ENCODE results near the gene RALGAPB.
"Not testable (repeated sequence)": the region's sequence is repeated elsewhere in the genome, so short reads cannot be mapped to it uniquely, and the experiment has no call there.

Gene RALGAPB

GRCh38 chr20:38472513-38473366, at the start of gene RALGAPB:
Gene RALGAPB (plus strand): TSS chr20:38472843. CDS start chr20:38488433, 15,590 bp downstream.
- DNase-seq (ENCODE audit: low read depth): peak; percentile 95

GRCh38 chr20:38423541-38423940, 49.1 kb upstream of the RALGAPB start:
- no peak for DNase-seq (ENCODE audit: low read depth)

- DNase-seq (ENCODE audit: low read depth): no peak
Observed at GRCh38 chr20:38424401-38424800, 48.2 kb upstream of the RALGAPB start.

GRCh38 chr20:38426006-38426897, 46.4 kb upstream of the RALGAPB start:
- peak; percentile 76 for DNase-seq (ENCODE audit: low read depth)

- no peak for DNase-seq (ENCODE audit: low read depth)
Observed at GRCh38 chr20:38427655-38428023, 45.0 kb upstream of the RALGAPB start.

DNA sequence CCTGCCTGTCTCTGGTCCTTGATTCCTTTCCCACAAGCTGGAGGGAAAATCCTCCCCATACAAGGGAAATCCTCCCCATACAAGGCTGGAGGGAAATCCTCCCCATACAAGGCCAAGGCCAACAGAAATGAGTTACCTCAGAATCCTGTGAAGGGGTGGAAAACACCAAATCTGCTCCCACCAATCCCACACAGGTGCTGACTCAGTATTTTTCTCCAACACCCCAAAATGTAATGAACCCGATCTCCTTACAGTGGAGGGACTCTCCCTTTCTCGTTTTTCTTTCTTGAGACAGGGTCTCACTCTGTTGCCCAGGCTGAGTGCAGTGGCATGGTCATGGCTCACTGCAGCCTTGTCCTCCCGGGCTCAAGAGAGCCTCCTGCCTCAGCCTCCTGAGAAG, 43.8 kb upstream of the RALGAPB start:
- no peak for DNase-seq (ENCODE audit: low read depth)

DNA sequence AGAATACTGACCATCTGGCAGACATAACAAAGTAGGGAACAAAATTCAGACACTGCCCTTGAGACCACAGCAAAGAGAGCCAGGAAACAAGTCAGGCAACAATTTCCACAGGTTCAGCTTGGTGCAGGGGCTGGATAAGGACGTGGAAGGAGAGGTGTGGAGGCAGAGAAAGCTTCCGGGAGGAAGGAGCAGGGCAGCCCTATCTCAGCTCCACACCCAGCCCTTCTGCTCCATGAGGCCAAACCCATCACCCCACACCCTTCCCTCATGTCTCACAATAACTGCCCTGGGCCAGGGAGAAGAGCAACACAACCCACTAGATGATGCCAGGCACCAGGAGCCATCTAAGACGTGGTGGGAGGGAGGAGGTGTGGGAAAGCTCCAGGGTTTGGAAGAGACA, 43.3 kb upstream of the RALGAPB start:
- DNase-seq (ENCODE audit: low read depth): no peak

GRCh38 chr20:38430679-38431325, 41.8 kb upstream of the RALGAPB start:
- DNase-seq (ENCODE audit: low read depth): no peak

- no peak for DNase-seq (ENCODE audit: low read depth)
Observed at GRCh38 chr20:38432292-38432691, 40.4 kb upstream of the RALGAPB start.

GRCh38 chr20:38432870-38433269, 39.8 kb upstream of the RALGAPB start:
- not testable (repeated sequence) for DNase-seq (ENCODE audit: low read depth)

GRCh38 chr20:38433304-38433972, 39.2 kb upstream of the RALGAPB start:
- no peak for DNase-seq (ENCODE audit: low read depth)

GRCh38 chr20:38434301-38434741, 38.3 kb upstream of the RALGAPB start:
- peak; percentile 35 for DNase-seq (ENCODE audit: low read depth)

DNA sequence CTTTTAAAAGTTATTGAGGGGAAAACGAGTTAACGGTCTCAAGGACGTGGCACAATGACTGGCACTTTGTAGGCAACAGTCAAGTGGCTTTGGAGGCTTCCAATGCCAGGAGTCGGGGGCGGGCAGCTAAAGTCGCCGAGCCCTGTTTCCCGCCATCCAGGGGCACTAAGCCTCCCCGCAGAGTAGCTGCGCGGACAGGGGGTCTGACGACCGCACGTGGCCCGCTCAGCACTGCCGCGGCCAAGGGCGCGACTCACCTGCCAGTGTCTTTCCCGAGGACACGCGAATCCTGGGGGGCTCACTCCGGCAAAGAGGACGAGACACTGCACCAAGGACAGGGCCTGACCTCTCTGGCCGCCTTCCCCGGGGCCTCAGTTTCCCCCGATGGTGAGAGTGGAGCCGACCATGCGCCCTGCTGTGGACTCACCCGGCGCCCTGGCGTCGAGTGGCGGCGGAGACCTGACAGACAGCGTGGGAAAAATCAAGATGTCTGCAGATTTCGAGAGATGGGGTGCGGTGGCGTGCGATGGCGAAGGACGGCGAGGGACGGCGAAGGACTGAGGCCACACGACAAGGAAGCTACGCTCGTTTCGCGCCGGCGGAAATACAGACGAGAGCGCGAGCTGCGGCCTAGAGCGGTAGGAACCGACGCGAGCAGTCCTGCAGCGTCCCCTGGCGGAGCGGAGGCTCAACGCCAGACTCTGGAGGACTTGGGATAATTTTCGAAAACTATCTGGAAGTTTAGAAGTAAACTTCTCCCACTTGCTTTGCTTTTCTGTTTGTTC, 37.7 kb upstream of the RALGAPB start, which contains the start of gene SNHG17:
Gene SNHG17, minus strand, starts transcription at position 559 of the 785 bp plus-strand sequence.
- DNase-seq (ENCODE audit: low read depth): peak; percentile 97

- DNase-seq (ENCODE audit: low read depth): no peak
Observed at GRCh38 chr20:38435555-38435939, 37.1 kb upstream of the RALGAPB start.

GRCh38 chr20:38437796-38438195, 34.8 kb upstream of the RALGAPB start:
- DNase-seq (ENCODE audit: low read depth): no peak

DNA sequence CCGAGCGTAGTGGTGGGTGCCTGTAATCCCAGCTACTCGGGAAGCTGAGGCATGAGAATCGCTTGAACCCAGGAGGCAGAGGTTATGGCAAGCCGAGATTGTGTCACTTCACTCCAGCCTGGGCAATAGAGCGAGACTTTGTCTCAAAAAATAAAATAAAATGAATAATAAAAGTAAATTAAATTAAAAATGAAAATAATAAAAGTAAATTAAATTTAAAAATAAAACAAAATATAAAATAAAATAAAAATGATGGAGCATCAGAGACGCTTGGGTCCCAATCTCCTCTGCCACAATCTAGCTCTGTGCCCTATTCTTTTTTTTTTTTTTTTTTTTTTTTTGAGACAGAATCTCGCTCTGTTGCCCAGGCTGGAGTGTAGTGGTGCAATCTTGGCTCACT, 31.5 kb upstream of the RALGAPB start:
- DNase-seq (ENCODE audit: low read depth): not testable (repeated sequence)

GRCh38 chr20:38441916-38442315, 30.7 kb upstream of the RALGAPB start:
- DNase-seq (ENCODE audit: low read depth): no peak

GRCh38 chr20:38445381-38445796, 27.3 kb upstream of the RALGAPB start:
- no peak for DNase-seq (ENCODE audit: low read depth)

- DNase-seq (ENCODE audit: low read depth): no peak
Observed at GRCh38 chr20:38445901-38446425, 26.7 kb upstream of the RALGAPB start.

DNA sequence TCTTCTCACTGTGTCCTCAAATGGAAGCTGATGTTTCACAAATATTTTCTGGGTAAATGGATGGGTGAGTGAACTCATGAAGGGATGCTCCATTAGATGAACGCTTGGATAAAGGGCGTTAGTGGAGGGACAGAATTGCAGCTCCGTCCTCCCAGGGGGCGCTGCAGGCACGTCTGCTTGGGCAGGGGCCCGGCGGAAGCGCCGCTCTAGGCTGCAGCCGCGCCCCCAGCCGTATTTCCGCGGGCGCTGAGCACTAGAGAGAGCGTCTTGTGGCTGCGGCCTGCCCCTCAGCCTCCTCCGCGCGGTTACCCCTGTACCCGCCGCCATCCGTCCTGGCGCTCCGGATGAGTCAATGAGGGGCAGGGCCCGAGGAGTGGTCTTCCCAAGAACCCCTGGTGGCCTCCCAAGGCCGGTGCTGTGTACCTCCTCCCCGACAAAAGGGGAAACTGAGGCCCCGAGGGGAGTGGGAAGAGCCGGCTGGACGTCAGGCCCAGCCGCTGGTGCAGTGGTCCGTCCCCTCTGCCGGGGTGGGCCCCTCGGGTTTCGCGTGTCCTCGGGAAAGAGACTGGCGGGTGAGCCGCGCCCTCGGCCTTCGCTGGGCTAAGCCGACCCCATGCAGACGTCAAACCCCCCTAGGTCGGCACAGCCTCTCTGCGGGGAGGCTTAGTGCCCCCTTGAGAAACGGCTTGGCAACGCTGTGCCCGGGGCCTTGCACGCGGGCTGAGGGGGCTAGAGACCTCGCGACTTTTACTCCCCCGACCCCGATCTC, 26.0 kb upstream of the RALGAPB start:
- DNase-seq (ENCODE audit: low read depth): peak; percentile 97

All from fibroblast of gingiva (primary cell).